ENCODE results near the gene CDH15.

CDH15 gene

DNA sequence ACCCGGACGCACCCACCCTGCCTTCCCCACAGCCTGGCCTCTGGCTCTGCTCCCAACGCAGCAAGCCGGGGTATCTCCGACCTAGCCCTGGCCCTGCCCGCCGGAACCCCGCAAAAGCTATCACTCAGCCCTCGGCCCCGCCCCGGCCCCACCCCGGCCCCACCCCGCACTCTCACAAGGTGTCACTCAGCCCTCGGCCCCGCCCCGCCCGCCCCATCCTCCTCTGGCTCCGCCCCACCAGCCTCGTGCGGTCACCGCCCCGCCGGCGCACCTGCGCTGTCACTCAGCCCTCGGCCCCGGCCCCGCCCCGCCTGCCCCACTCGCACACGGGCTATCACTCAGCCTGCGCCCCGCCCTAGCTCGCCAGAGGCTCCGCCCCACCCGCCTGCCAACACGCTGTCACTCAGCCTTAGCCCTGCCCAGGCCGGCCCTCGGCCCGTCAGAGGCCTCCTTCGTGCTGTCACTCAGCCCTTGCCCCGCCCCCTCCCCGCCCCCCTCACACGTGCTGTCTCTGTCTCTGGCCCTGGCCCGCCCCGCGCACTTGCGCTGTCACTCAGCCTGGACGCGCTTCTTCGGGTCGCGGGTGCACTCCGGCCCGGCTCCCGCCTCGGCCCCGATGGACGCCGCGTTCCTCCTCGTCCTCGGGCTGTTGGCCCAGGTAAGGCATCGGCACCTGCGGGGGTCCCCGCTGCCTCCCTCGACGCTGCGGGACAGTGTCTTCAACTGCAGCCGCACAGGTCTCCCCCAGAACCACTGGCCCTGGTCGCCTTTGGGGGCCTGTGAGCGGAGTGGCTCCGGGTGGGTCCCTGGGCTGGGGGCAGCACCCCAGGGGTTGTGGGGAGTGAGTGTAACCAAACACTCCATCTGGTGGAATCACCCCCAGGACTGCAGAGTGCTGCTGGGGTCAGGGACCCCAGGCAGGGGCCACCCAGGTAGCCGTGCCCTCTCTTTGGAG is at the start of gene CDH15:
Gene CDH15, plus strand, starts transcription at position 533 of the 955 bp plus-strand sequence. Its CDS starts 84 bp downstream, at position 617.
- in situ Hi-C loops (cut with MboI; ENCODE audit: low pct_unique_long_range_greater_than_20kb, low sequenced_read_pairs, unreplicated experiment), result no loop called here
- DNase-seq (ENCODE audit: low spot score), result peak; percentile 100
- TF ChIP-seq CTCF (IDR thresholded peaks at IDR 0.05; ENCODE audit: extremely low read depth, insufficient read depth, missing control alignments), result no peak

DNA sequence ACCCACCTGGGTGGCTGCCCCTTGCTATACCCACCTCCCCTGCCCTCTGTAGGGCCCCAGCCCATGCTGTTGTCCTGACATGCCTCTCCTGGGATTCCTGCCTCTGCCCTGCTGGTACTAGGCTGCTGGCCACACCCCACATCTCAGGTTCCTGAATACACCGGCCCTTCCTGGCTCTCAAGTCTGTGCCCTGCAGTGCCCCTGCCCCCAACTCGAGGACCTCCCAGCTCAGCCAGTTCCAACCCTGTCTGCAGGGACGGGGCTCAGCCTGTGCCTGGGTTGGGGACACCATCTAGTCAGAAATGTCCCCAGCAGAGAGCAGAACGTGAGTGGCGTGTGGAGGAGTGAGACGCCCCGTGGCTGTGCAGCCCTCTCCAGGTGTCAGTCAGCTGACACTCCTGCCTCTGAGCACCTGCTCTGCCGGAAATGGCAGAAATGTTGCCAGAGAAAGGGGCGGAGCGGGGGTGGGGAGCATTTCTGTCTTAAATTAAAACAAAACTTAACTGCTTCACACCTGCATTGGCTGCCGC is 49.2 kb upstream of the CDH15 start:
- peak; percentile 12 for TF ChIP-seq CTCF (IDR thresholded peaks at IDR 0.05; ENCODE audit: extremely low read depth, insufficient read depth, missing control alignments)
- DNase-seq (ENCODE audit: low spot score), result peak; percentile 68
- in situ Hi-C loops (cut with MboI; ENCODE audit: low pct_unique_long_range_greater_than_20kb, low sequenced_read_pairs, unreplicated experiment), result no loop called here

- DNase-seq (ENCODE audit: low spot score), result no peak
- in situ Hi-C loops (cut with MboI; ENCODE audit: low pct_unique_long_range_greater_than_20kb, low sequenced_read_pairs, unreplicated experiment), result no loop called here
These were observed 48.3 kb upstream of the CDH15 start for GRCh38 chr16:89123001-89123830.

GRCh38 chr16:89123831-89124100 is 47.8 kb upstream of the CDH15 start:
- TF ChIP-seq CTCF (IDR thresholded peaks at IDR 0.05; ENCODE audit: extremely low read depth, insufficient read depth, missing control alignments), result no peak
- in situ Hi-C loops (cut with MboI; ENCODE audit: low pct_unique_long_range_greater_than_20kb, low sequenced_read_pairs, unreplicated experiment), result no loop called here

More at GRCh38 chr16:89123001-89123830, 48.3 kb upstream of the CDH15 start:
- no peak for TF ChIP-seq CTCF (IDR thresholded peaks at IDR 0.05; ENCODE audit: extremely low read depth, insufficient read depth, missing control alignments)

DNA sequence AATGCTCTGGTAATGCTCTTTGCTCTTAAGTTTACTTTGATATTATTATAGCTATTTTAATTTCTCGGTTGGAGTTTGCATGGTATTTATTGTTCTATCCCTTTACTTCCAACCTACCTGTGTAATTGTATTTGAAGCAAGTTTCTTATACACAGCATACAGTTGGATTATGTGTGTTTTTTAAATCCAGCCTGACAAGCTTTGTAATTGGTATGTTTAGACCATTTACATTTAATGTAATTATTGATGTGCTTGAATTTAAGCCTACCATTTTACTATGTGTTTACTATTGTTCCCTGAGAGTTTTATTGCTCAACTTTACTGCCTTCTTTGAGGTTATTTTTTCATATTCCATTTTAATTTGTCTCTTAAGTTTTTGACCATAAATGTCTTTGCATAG is 42.2 kb upstream of the CDH15 start:
- in situ Hi-C loops (cut with MboI; ENCODE audit: low pct_unique_long_range_greater_than_20kb, low sequenced_read_pairs, unreplicated experiment), result no loop called here
- no peak for DNase-seq (ENCODE audit: low spot score)

More at GRCh38 chr16:89123831-89124100, 47.8 kb upstream of the CDH15 start:
- no peak for DNase-seq (ENCODE audit: low spot score)

More for the DNA sequence above, 42.2 kb upstream of the CDH15 start:
- TF ChIP-seq CTCF (IDR thresholded peaks at IDR 0.05; ENCODE audit: extremely low read depth, insufficient read depth, missing control alignments), result no peak

Measured in GM13977 (cell line).